A549 (cell line): ENCODE results near the gene ZNF786. TPM values are rescaled to one million over a fixed set of nuclear protein-coding genes. Genes with fewer than 3 reads are reported as not detected.

Source experiments
- ATAC-seq, 2 experiments: fragments of 200-7000 bp in 1 of 2; fragments of >200 bp in 1 of 2; cut with Nextera tagmentation in 1 of 2; cut with Tn5 transposase in 1 of 2; 3 replicates each; pipeline versions ENCODE4 v1.8.0 to v1.9.1; 2018 to 2020; ENCODE audit warnings: mild to moderate bottlenecking in 1 of 2, moderate library complexity in 1 of 2
- CTCF ChIA-PET: fragments of 300-600 bp; sonication (Branson Sonifier 250); formaldehyde crosslinking; extraction: SDS; loops from one replicate; lab custom pipeline; 2021; ENCODE audit warnings: antibody characterized with exemption, inconsistent platforms; lab: Yijun Ruan, JAX
- POLR2A ChIA-PET: fragments of 350-600 bp; formaldehyde crosslinking; extraction: SDS; loops from one replicate; lab custom pipeline; 2021; ENCODE audit warnings: antibody characterized with exemption, inconsistent platforms; lab: Yijun Ruan, JAX
- DNase-seq, 2 experiments: peaks; one replicate each; pipeline versions ENCODE4 v3.0.0 to v3.0.0-alpha.2; 2011 to 2016; ENCODE audit warnings: low read depth in 1 of 2, low spot score in 1 of 2
- FAIRE-seq: peaks from 2 replicates; lab custom pipeline; 2011; peaks lifted over from hg19 to GRCh38; lab: Jason Lieb, UNC
- H3K27ac ChIP-seq, 2 experiments: fragments of >200 bp; sonication (Bioruptor Twin); formaldehyde crosslinking; 3 replicates each; pipeline ENCODE4 v1.5.1; 2016 to 2017
- H3K4me1 ChIP-seq: fragments of >200 bp; sonication (Bioruptor Twin); formaldehyde crosslinking; 3 replicates; pipeline ENCODE4 v1.6.1; 2016
- H3K4me2 ChIP-seq: fragments of >200 bp; sonication (Bioruptor Twin); formaldehyde crosslinking; 3 replicates; pipeline ENCODE4 v1.6.1; 2016
- H3K4me3 ChIP-seq: fragments of >200 bp; sonication (Bioruptor Twin); formaldehyde crosslinking; 3 replicates; pipeline ENCODE4 v1.5.1; 2016
- H3K9me3 ChIP-seq: fragments of >200 bp; sonication (Bioruptor Twin); formaldehyde crosslinking; 3 replicates; pipeline ENCODE4 v1.6.1; 2016
- CBX8 ChIP-seq: fragments of 200-600 bp; sonication (generic); IDR thresholded peaks from 2 replicates; pipeline ENCODE4 v1.6.1; 2016
- EHF ChIP-seq: fragments of 250-450 bp; sonication (Bioruptor Pico); IDR thresholded peaks from 2 replicates; pipeline ENCODE4 v1.5.0; 2020; ENCODE audit warnings: mild to moderate bottlenecking
- ESRRA ChIP-seq: fragments of 150-350 bp; IDR thresholded peaks from 2 replicates; pipeline ENCODE4 v1.6.1; 2014; ENCODE audit warnings: mild to moderate bottlenecking, low read length, borderline replicate concordance
- FOSB ChIP-seq: fragments of 250-450 bp; sonication (Bioruptor Pico); IDR thresholded peaks from 2 replicates; pipeline ENCODE4 v1.5.0; 2020; ENCODE audit warnings: mild to moderate bottlenecking, moderate library complexity
- FOSL2 ChIP-seq, 2 experiments: fragments of 450-650 bp in 1 of 2; fragments of >200 bp in 1 of 2; sonication (Bioruptor Twin) in 1 of 2; formaldehyde crosslinking; IDR thresholded peaks; 2 replicates each; pipeline versions ENCODE4 v1.5.0 to v1.6.1; 2016 to 2020; ENCODE audit warnings: mild to moderate bottlenecking in 1 of 2, moderate library complexity in 1 of 2
- FOXS1 ChIP-seq: fragments of 250-450 bp; sonication (Bioruptor Pico); IDR thresholded peaks from 2 replicates; pipeline ENCODE4 v1.5.0; 2020; ENCODE audit warnings: mild to moderate bottlenecking, moderate library complexity
- HEYL ChIP-seq: fragments of 250-450 bp; sonication (Bioruptor Pico); IDR thresholded peaks from 2 replicates; pipeline ENCODE4 v1.8.0; 2021; ENCODE audit warnings: mild to moderate bottlenecking, moderate library complexity
- HOXA7 ChIP-seq: fragments of 250-450 bp; sonication (Bioruptor Pico); IDR thresholded peaks from 2 replicates; pipeline ENCODE4 v1.5.0; 2020; ENCODE audit warnings: mild to moderate bottlenecking, moderate library complexity
- HOXB13 ChIP-seq: fragments of 250-450 bp; sonication (Bioruptor Pico); IDR thresholded peaks from 2 replicates; pipeline ENCODE4 v1.5.0; 2020; ENCODE audit warnings: low read depth, mild to moderate bottlenecking, moderate library complexity
- HOXB5 ChIP-seq: fragments of 250-450 bp; sonication (Bioruptor Pico); IDR thresholded peaks from 2 replicates; pipeline ENCODE4 v1.5.0; 2020; ENCODE audit warnings: mild to moderate bottlenecking, moderate library complexity
- MAFK ChIP-seq: fragments of 450-650 bp; IDR thresholded peaks from 2 replicates; pipeline ENCODE4 v1.6.1; 2014; ENCODE audit not compliant: partially characterized antibody
- MAZ ChIP-seq: fragments of 150-350 bp; IDR thresholded peaks from 2 replicates; pipeline ENCODE4 v1.6.1; 2014; ENCODE audit warnings: antibody characterized with exemption, low read depth, low read length, borderline replicate concordance
- MYC ChIP-seq: IDR thresholded peaks from 2 replicates; pipeline ENCODE4 v1.6.1; 2012; ENCODE audit warnings: mild to moderate bottlenecking, inconsistent platforms, low read length, improper control_type of control experiment, borderline replicate concordance
- NPAS2 ChIP-seq: fragments of 250-450 bp; sonication (Bioruptor Pico); IDR thresholded peaks from 2 replicates; pipeline ENCODE4 v1.8.0; 2022; ENCODE audit warnings: mild to moderate bottlenecking, moderate library complexity, borderline replicate concordance
- POLR2A ChIP-seq: IDR thresholded peaks from 2 replicates; pipeline ENCODE4 v1.6.1; 2012; ENCODE audit warnings: mild to moderate bottlenecking, low read length
- RAD21 ChIP-seq, 2 experiments: fragments of >200 bp in 1 of 2; sonication (Bioruptor Twin) in 1 of 2; formaldehyde crosslinking in 1 of 2; IDR thresholded peaks in 1 of 2; conservative IDR thresholded peaks in 1 of 2; 2 replicates in 1 of 2; 3 replicates in 1 of 2; pipeline ENCODE4 v1.6.1; 2012 to 2018; ENCODE audit warnings: inconsistent platforms in 1 of 2
- SREBF2 ChIP-seq: fragments of 450-650 bp; IDR thresholded peaks from 2 replicates; pipeline ENCODE4 v1.6.1; 2014; ENCODE audit warnings: mild to moderate bottlenecking, moderate library complexity
- TFCP2L1 ChIP-seq: fragments of 250-450 bp; sonication (Bioruptor Pico); IDR thresholded peaks from 2 replicates; pipeline ENCODE4 v1.5.0; 2021; ENCODE audit warnings: mild to moderate bottlenecking
- TP53 ChIP-seq: fragments of 250-450 bp; sonication (Bioruptor Pico); IDR thresholded peaks from 2 replicates; pipeline ENCODE4 v1.5.0; 2021; ENCODE audit warnings: mild to moderate bottlenecking, moderate library complexity
- WGBS: methylation state at CpG from one replicate; pipeline ENCODE4 v1.1.6; 2017; ENCODE audit errors: missing lambda C conversion rate; 5-methylcytosine and 5-hydroxymethylcytosine counted together
- polyA plus RNA-seq, 4 experiments: library from polyadenylated mRNA; depleted of rRNA in 3 of 4; stranded (reverse); fragments of >200 nt; fragmentation: RNase III in 1 of 4; extraction: RNeasy Plus Mini Kit Qiagen cat#74134 plus additional on column Dnase treatment in 1 of 4; gene quantifications; 2 replicates in 3 of 4; 3 replicates in 1 of 4; pipeline ENCODE4 v1.2.3, GENCODE V29; 2011 to 2017
- TF ChIP-seq, protein P1 (sequence below): fragments of 150-350 bp; IDR thresholded peaks from 2 replicates; pipeline ENCODE4 v1.6.1; 2014; ENCODE audit warnings: low read depth, mild to moderate bottlenecking, low read length
- TF ChIP-seq, protein P2 (sequence below): fragments of >200 bp; sonication (Bioruptor Twin); formaldehyde crosslinking; IDR thresholded peaks from 3 replicates; pipeline ENCODE4 v1.6.1; 2016
- TF ChIP-seq, protein P3 (sequence below): fragments of >200 bp; sonication (Bioruptor Twin); formaldehyde crosslinking; IDR thresholded peaks from 2 replicates; pipeline ENCODE4 v1.6.1; 2016
- TF ChIP-seq, protein P4 (sequence below): IDR thresholded peaks from 2 replicates; pipeline ENCODE4 v1.6.1; 2012
- TF ChIP-seq, protein P5 (sequence below): fragments of 200-600 bp; sonication (generic); IDR thresholded peaks from 2 replicates; pipeline ENCODE4 v1.6.1; 2016; ENCODE audit warnings: antibody characterized with exemption, mild to moderate bottlenecking, moderate library complexity

ZNF786 gene
- polyA plus RNA-seq, 2 of the 4 experiments (the other 2 are of a cell fraction): 4.6 to 4.9 TPM

DNA sequence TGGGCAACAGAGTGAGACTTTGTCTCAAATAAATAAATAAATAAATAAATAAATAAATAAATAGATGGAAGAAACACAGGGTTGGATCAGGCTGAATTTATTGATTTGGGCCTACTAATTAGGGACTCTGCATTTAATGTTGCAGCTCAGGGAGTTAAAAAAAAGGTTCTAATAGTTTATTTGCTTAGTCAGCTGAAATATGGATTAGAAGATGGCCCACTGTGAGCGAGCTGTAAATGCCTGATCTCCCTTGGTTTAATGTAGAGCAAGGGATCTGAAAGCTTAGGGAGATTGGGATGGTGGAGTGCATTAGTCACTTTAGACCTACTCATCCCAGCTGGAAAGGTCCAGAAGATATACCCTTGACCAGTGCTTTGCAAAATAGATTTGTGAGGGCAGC, 37.1 kb downstream of the ZNF786 start:
- Histone ChIP-seq H3K9me3 (no peaks in the 10 kb centered on the region), H3K4me2 (no peak overlapping the region), H3K4me3 (no peak overlapping the region), H3K4me1 (no peaks in the 10 kb centered on the region), H3K27ac (no peak overlapping the region)
- DNase-seq (no peak), FAIRE-seq (no peak), ATAC-seq (no peak)
- ChIA-PET CTCF (interaction anchor here (1.9 kb wide), 1 partner anchor 12 kb away, joined by 17 read pairs; no protein-coding TSS in a partner anchor), POLR2A (no interaction called here)
- TF ChIP-seq MAFK: peak; percentile 91
- no peak for TF ChIP-seq FOXS1
- no peak for TF ChIP-seq TP53 (CRISPR knock-in tag)
- WGBS: 86% methylated on average over 1 of the region's 1 CpG

DNA sequence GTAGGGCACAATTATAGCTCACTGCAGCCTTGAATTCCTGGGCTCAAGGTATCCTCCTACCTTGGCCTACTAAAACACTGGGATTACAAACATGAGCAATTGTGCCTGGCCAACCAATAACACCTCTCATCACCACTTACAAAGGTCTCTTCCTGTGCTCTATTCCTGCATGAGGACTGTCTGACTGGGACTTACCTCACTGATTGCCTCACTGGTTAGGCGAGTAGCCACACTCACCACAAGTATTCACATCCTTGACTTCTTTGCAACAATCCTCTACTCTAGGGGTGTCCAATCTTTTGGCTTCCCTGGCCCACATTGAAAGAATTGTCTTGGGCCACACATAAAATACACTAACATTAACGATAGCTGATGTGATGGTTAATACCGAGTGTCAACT, 39.6 kb downstream of the ZNF786 start:
- FAIRE-seq (no peak), DNase-seq (no peak), ATAC-seq (no peak)
- no peaks in the 10 kb centered on the region for H3K9me3 ChIP-seq
- WGBS: 74% methylated on average over 3 of the region's 3 CpGs
- POLR2A ChIA-PET: interaction anchor here (0.5 kb wide), 1 partner anchor 22 kb away, joined by 3 read pairs; no protein-coding TSS in a partner anchor
- no peaks in the 10 kb centered on the region for H3K4me1 ChIP-seq
- CTCF ChIA-PET: interaction anchor here (0.7 to 1.9 kb wide), 3 partner anchors 14 to 202 kb away, joined by 3 to 16 read pairs (median 4); no protein-coding TSS in a partner anchor
- H3K4me3 ChIP-seq: no peak overlapping the region
- no peak overlapping the region for H3K27ac ChIP-seq
- TF ChIP-seq ESRRA (no peak), POLR2A (no peak), HOXB5 (no peak), HOXA7 (CRISPR knock-in tag) (no peak), HOXB13 (no peak), FOSB (CRISPR knock-in tag) (no peak), NPAS2 (CRISPR knock-in tag) (no peak)
- TF ChIP-seq, protein P1, sequence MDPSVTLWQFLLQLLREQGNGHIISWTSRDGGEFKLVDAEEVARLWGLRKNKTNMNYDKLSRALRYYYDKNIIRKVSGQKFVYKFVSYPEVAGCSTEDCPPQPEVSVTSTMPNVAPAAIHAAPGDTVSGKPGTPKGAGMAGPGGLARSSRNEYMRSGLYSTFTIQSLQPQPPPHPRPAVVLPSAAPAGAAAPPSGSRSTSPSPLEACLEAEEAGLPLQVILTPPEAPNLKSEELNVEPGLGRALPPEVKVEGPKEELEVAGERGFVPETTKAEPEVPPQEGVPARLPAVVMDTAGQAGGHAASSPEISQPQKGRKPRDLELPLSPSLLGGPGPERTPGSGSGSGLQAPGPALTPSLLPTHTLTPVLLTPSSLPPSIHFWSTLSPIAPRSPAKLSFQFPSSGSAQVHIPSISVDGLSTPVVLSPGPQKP: no peak
- TF ChIP-seq, protein P2, sequence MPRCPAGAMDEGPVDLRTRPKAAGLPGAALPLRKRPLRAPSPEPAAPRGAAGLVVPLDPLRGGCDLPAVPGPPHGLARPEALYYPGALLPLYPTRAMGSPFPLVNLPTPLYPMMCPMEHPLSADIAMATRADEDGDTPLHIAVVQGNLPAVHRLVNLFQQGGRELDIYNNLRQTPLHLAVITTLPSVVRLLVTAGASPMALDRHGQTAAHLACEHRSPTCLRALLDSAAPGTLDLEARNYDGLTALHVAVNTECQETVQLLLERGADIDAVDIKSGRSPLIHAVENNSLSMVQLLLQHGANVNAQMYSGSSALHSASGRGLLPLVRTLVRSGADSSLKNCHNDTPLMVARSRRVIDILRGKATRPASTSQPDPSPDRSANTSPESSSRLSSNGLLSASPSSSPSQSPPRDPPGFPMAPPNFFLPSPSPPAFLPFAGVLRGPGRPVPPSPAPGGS: no peak
- H3K4me2 ChIP-seq: no peak overlapping the region

DNA sequence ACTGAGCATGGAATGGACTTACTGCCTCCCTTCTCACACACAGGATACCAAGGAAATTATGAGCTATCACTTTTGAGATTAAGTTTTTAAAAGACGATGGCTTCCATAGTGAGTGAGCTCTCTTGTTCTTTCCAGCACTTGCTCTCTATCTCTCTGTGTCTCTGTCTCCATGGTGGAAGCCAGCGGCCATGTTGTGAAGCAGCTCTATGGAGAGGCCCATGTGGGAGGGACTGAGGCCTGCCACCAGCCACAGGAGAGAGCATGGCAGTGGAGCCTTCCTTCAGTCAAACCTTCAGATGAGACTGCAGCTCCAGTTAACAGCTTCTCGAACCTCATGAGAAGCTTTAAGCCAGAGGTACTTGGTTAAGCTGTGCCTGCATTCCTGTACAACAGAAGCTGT, 41.7 kb downstream of the ZNF786 start:
- FAIRE-seq (no peak), ATAC-seq (no peak; a peak in 1 of 6 replicates), DNase-seq (no peak)
- ChIA-PET POLR2A (no interaction called here), CTCF (interaction anchor here (0.6 to 1.6 kb wide), 2 partner anchors 16 to 20 kb away, joined by 4 to 12 read pairs; no protein-coding TSS in a partner anchor)
- no peak overlapping the region for H3K4me3 ChIP-seq
- H3K9me3 ChIP-seq: no peaks in the 10 kb centered on the region
- no peak overlapping the region for H3K4me2 ChIP-seq
- H3K4me1 ChIP-seq: no peaks in the 10 kb centered on the region
- 50% methylated on average over 3 of the region's 3 CpGs for WGBS
- H3K27ac ChIP-seq: no peak overlapping the region
- TF ChIP-seq TFCP2L1 (CRISPR knock-in tag) (no peak), CBX8 (no peak), MAFK (no peak), HOXA7 (CRISPR knock-in tag) (no peak), HOXB13 (no peak), FOSL2 (IDR thresholded peaks at IDR 0.05) (no peak), FOSL2 (CRISPR knock-in tag; IDR thresholded peaks at IDR 0.05) (no peak), HEYL (CRISPR knock-in tag) (no peak), RAD21 (conservative IDR thresholded peaks at IDR 0.05 in 1 of 2, IDR thresholded peaks at IDR 0.05 in 1 of 2) (no peak), SREBF2 (no peak), MYC (no peak), NPAS2 (CRISPR knock-in tag) (no peak), POLR2A (no peak), MAZ (no peak), EHF (CRISPR knock-in tag) (no peak)
- TF ChIP-seq, protein P3, sequence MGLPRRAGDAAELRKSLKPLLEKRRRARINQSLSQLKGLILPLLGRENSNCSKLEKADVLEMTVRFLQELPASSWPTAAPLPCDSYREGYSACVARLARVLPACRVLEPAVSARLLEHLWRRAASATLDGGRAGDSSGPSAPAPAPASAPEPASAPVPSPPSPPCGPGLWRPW: no peak
- TF ChIP-seq, protein P4, sequence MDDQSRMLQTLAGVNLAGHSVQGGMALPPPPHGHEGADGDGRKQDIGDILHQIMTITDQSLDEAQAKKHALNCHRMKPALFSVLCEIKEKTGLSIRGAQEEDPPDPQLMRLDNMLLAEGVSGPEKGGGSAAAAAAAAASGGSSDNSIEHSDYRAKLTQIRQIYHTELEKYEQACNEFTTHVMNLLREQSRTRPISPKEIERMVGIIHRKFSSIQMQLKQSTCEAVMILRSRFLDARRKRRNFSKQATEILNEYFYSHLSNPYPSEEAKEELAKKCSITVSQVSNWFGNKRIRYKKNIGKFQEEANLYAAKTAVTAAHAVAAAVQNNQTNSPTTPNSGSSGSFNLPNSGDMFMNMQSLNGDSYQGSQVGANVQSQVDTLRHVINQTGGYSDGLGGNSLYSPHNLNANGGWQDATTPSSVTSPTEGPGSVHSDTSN: no peak
- TF ChIP-seq, protein P5, sequence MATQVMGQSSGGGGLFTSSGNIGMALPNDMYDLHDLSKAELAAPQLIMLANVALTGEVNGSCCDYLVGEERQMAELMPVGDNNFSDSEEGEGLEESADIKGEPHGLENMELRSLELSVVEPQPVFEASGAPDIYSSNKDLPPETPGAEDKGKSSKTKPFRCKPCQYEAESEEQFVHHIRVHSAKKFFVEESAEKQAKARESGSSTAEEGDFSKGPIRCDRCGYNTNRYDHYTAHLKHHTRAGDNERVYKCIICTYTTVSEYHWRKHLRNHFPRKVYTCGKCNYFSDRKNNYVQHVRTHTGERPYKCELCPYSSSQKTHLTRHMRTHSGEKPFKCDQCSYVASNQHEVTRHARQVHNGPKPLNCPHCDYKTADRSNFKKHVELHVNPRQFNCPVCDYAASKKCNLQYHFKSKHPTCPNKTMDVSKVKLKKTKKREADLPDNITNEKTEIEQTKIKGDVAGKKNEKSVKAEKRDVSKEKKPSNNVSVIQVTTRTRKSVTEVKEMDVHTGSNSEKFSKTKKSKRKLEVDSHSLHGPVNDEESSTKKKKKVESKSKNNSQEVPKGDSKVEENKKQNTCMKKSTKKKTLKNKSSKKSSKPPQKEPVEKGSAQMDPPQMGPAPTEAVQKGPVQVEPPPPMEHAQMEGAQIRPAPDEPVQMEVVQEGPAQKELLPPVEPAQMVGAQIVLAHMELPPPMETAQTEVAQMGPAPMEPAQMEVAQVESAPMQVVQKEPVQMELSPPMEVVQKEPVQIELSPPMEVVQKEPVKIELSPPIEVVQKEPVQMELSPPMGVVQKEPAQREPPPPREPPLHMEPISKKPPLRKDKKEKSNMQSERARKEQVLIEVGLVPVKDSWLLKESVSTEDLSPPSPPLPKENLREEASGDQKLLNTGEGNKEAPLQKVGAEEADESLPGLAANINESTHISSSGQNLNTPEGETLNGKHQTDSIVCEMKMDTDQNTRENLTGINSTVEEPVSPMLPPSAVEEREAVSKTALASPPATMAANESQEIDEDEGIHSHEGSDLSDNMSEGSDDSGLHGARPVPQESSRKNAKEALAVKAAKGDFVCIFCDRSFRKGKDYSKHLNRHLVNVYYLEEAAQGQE: no peak
- TF ChIP-seq, protein P2: no peak
